ENCODE data around the gene ARMC12. TPM values are rescaled to one million over a fixed set of nuclear protein-coding genes. Genes with fewer than 3 reads are reported as not detected.

Gene ARMC12
- polyA plus RNA-seq, 1 experiment, result 0.96 TPM

- no peak for TF ChIP-seq CTCF (IDR thresholded peaks at IDR 0.05; ENCODE audit: insufficient read depth, low read depth, low read length)
- no peak for DNase-seq (ENCODE audit: low read depth)
- Histone ChIP-seq H3K36me3 (ENCODE audit: control insufficient read depth, insufficient read depth, low read length) (no peaks in the 10 kb centered on the region), H3K4me3 (ENCODE audit: low read depth, low read length) (no peak overlapping the region), H3K27me3 (ENCODE audit: control insufficient read depth, insufficient read depth, low read length) (no peaks in the 10 kb centered on the region)
- CTCF ChIA-PET, result interaction anchor here (4.8 kb wide), 1 partner anchor 12 kb away, joined by 24 read pairs; the partner anchor contains the start of gene ARMC12
- POLR2A ChIA-PET, result no interaction called here
These were observed 12.4 kb upstream of the ARMC12 start for GRCh38 chr6:35724471-35724870.

DNA sequence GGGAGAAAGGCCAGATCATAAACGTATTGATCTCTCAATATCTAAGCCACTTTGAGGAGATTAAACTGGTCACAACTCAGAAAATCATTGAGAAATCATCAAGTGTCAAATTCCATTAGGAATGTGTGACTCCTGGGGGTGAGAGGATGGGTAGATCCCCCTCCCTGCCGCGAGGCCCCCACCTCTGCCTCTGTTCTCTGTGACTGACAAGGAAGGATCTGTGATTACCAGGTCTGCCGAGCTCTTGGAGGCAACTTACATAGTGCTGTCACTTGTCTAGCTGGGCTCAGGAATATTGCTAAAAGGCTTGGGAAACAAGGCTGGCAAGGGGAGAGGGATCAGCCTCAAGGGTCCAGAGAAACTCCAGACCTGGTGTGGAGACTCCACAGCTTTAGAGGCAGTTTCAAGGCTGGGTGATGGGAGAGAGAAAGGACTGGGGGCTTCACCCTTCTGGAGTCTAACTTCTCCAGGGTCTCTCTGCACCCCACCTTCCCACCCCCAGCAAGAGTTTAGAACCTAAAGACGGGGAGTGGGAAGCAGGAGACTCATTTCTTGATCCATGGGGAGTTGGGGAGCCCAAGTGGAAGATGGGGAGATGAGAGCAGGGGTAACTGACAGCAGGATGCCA lies 11.6 kb upstream of the ARMC12 start:
- no peaks in the 10 kb centered on the region for H3K36me3 ChIP-seq (ENCODE audit: control insufficient read depth, insufficient read depth, low read length)
- no peaks in the 10 kb centered on the region for H3K27me3 ChIP-seq (ENCODE audit: control insufficient read depth, insufficient read depth, low read length)
- no peak for TF ChIP-seq CTCF (IDR thresholded peaks at IDR 0.05; ENCODE audit: insufficient read depth, low read depth, low read length)
- no peak for DNase-seq (ENCODE audit: low read depth)
- ChIA-PET POLR2A (no interaction called here), CTCF (interaction anchor here (4.8 kb wide), 1 partner anchor 11 kb away, joined by 24 read pairs; the partner anchor contains the start of gene ARMC12)
- H3K4me3 ChIP-seq (ENCODE audit: low read depth, low read length), result no peak overlapping the region

DNA sequence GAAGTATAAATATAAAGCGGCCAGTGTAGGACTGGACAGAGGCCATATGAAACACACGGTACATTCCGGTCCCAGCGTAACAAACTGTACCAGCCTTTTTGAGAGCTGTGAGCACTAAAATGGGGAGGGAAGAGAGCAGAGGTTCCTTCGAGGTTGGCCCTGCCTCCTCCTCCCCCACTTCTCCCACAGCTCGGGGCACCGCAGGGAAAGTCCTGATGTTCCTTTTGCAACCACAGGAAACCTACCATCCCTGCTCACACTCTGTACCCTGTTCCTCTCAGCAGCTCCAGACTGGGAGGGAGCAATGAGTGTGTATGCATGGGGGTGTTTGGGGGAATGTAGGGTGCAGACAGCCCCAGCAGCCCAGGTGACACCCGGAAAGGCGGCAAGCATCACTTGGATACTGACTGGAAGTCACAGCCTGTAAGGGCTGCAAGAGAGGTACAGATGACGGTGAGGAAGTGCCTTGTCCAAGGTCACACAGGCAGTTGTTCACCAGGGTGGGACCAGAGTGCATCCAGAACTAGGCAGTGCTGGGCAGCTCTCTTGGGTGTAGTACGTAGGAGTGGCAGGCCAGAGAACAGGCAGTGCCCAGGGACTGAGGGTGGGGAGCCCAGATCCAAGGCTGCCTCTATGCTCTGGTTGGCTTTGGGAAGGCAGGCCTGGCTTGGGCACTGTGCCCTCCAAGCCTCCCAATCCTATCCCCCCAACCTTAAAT lies 11.0 kb upstream of the ARMC12 start:
- DNase-seq (ENCODE audit: low read depth), result no peak
- H3K4me3 ChIP-seq (ENCODE audit: low read depth, low read length), result no peak overlapping the region
- H3K27me3 ChIP-seq (ENCODE audit: control insufficient read depth, insufficient read depth, low read length), result no peaks in the 10 kb centered on the region
- no peak for TF ChIP-seq CTCF (IDR thresholded peaks at IDR 0.05; ENCODE audit: insufficient read depth, low read depth, low read length)
- ChIA-PET CTCF (interaction anchor here (1.0 to 4.8 kb wide), 2 partner anchors 11 to 22 kb away, joined by 5 to 24 read pairs; partner anchors contain the start of gene ARMC12), POLR2A (no interaction called here)
- no peaks in the 10 kb centered on the region for H3K36me3 ChIP-seq (ENCODE audit: control insufficient read depth, insufficient read depth, low read length)

GRCh38 chr6:35727231-35727934 lies 9.4 kb upstream of the ARMC12 start:
- Histone ChIP-seq H3K4me3 (ENCODE audit: low read depth, low read length) (peak overlapping the region; percentile 55), H3K27me3 (ENCODE audit: control insufficient read depth, insufficient read depth, low read length) (no peaks in the 10 kb centered on the region), H3K36me3 (ENCODE audit: control insufficient read depth, insufficient read depth, low read length) (no peaks in the 10 kb centered on the region)
- POLR2A ChIA-PET, result interaction anchor here (0.6 kb wide), 1 partner anchor 205 kb away, joined by 3 read pairs; no protein-coding TSS in a partner anchor
- no peak for DNase-seq (ENCODE audit: low read depth)
- CTCF ChIA-PET, result interaction anchor here (1.0 to 4.8 kb wide), 3 partner anchors 9 to 143 kb away, joined by 3 to 24 read pairs (median 3); partner anchors contain the start of gene ARMC12
- TF ChIP-seq CTCF (IDR thresholded peaks at IDR 0.05; ENCODE audit: insufficient read depth, low read depth, low read length), result no peak

Data from BJ (cell line).